ENCODE data around the gene NUDT22. TPM values are rescaled to one million over a fixed set of nuclear protein-coding genes. Genes with fewer than 3 reads are reported as not detected.
A peak's percentile ranks its signal among the peaks of the same experiment; 100 is the strongest.

The NUDT22 gene
- total RNA-seq, 2 experiments from 2014 or later = 86.7 to 91.6 TPM

DNA sequence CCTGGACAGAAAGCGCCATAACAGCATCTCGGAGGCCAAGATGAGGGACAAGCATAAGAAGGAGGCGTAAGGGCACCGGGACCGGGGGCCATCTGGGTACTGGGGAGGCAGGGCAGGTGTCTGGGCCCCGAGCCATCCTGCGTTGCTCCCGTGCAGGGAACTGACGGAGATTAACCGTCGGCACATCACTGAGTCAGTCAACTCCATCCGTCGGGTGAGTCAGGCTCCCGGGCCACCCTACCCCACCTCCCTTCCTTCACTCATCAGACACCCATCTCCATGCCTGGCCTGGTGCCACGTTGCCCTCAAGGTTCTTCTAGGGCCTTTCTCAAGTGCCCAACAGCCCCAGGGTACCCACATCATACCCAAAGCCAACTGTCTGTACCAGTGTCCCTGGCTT, 40.3 kb downstream of the NUDT22 start:
- Mint-ChIP-seq H3K9me3 (ENCODE audit: insufficient read depth) (no peaks in the 10 kb centered on the region), H3K4me1 (ENCODE audit: low read depth) (peaks cover 24% of the 10 kb centered on the region), H3K36me3 (ENCODE audit: low read depth) (peaks cover 27% of the 10 kb centered on the region), H3K4me3 (no peak overlapping the region), H3K27me3 (ENCODE audit: low read depth) (no peaks in the 10 kb centered on the region), H3K27ac (no peak overlapping the region)
- ATAC-seq = no peak
- ChIA-PET CTCF (interaction anchor here (9.5 to 15.6 kb wide), 2 partner anchors 15 to 37 kb away, joined by 63 to 148 read pairs; partner anchors contain the start of genes CATSPERZ, ESRRA and PLCB3), POLR2A (no interaction called here)
- no peak for DNase-seq

- no peak overlapping the region for H3K4me3 Mint-ChIP-seq
- no peaks in the 10 kb centered on the region for H3K9me3 Mint-ChIP-seq (ENCODE audit: insufficient read depth)
- ATAC-seq = no peak
- ChIA-PET CTCF (interaction anchor here (1.0 to 15.6 kb wide), 7 partner anchors 16 to 70 kb away, joined by 3 to 148 read pairs (median 5); partner anchors contain the start of genes CATSPERZ, ESRRA, FERMT3 and PLCB3), POLR2A (interaction anchor here (0.6 to 5.6 kb wide), 4 partner anchors 16 to 61 kb away, joined by 3 to 79 read pairs (median 10); partner anchors contain the start of genes BAD, FERMT3, GPR137 and PLCB3)
- peak overlapping the region; percentile 97 for H3K27ac Mint-ChIP-seq
- H3K36me3 Mint-ChIP-seq (ENCODE audit: low read depth) = peaks cover 25% of the 10 kb centered on the region
- no peaks in the 10 kb centered on the region for H3K27me3 Mint-ChIP-seq (ENCODE audit: low read depth)
- H3K4me1 Mint-ChIP-seq (ENCODE audit: low read depth) = peaks cover 32% of the 10 kb centered on the region
- no peak for DNase-seq
These were observed 41.3 kb downstream of the NUDT22 start for GRCh38 chr11:64267207-64267945.

- POLR2A ChIA-PET = interaction anchor here (0.6 to 5.6 kb wide), 16 partner anchors 9 to 82 kb away, joined by 3 to 79 read pairs (median 6); partner anchors contain the start of genes BAD, CCDC88B, ESRRA and FERMT3
- Mint-ChIP-seq H3K4me3 (peak overlapping the region; percentile 93), H3K9me3 (ENCODE audit: insufficient read depth) (no peaks in the 10 kb centered on the region), H3K27me3 (ENCODE audit: low read depth) (no peaks in the 10 kb centered on the region), H3K27ac (peak overlapping the region; percentile 97), H3K4me1 (ENCODE audit: low read depth) (peaks cover 34% of the 10 kb centered on the region), H3K36me3 (ENCODE audit: low read depth) (peaks cover 23% of the 10 kb centered on the region)
- no peak for ATAC-seq
- DNase-seq = no peak
- CTCF ChIA-PET = interaction anchor here (1.0 to 15.6 kb wide), 12 partner anchors 12 to 71 kb away, joined by 3 to 148 read pairs (median 4); partner anchors contain the start of genes CATSPERZ, ESRRA, FERMT3 and PLCB3
These were observed 42.2 kb downstream of the NUDT22 start for GRCh38 chr11:64268025-64268892.

GRCh38 chr11:64268893-64269539, 42.9 kb downstream of the NUDT22 start:
- DNase-seq (peak; percentile 71), ATAC-seq (peak; percentile 13)
- CTCF ChIA-PET = interaction anchor here (1.0 to 15.6 kb wide), 11 partner anchors 13 to 71 kb away, joined by 3 to 148 read pairs (median 4); partner anchors contain the start of genes CATSPERZ, ESRRA, FERMT3 and PLCB3
- Mint-ChIP-seq H3K36me3 (ENCODE audit: low read depth) (peaks cover 26% of the 10 kb centered on the region), H3K27me3 (ENCODE audit: low read depth) (no peaks in the 10 kb centered on the region), H3K4me3 (peak overlapping the region; percentile 93), H3K27ac (peak overlapping the region; percentile 97), H3K9me3 (ENCODE audit: insufficient read depth) (no peaks in the 10 kb centered on the region), H3K4me1 (ENCODE audit: low read depth) (peaks cover 34% of the 10 kb centered on the region)
- POLR2A ChIA-PET = interaction anchor here (0.8 to 5.6 kb wide), 17 partner anchors 9 to 83 kb away, joined by 3 to 79 read pairs (median 7); partner anchors contain the start of genes BAD, CCDC88B, ESRRA and FERMT3

DNA sequence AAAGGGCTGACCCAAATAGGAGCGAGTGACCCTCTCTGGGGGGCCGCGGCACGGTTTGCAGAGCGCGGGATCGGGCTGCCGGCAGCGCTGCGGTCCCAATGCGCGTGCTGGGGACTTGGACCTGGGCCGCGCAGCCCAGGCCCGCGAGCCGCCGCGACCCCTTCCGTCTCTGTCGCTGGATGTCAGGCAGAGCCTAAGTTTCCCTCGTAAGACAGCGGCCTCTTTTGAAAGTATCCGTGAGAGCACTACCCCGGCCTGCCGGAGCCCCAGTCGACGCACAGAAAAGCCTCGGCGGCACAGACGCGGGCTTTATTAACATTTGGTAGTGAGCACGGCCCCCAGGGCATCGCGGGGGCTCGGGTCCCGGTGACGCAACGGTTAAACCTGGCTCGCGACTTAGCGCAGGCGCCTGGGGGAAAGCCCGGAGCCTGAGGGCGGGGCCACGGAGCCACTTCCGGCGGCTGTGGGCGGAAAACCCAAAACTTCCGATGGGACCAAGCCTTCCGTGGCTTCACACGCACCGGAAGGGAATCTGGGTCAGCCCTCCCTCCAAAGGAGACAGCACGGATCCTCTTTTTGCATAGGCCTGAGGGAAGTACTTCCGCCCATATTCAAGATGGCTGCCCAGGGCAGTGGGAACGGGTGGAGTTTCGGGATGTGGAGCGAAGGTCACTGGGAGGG, 43.6 kb downstream of the NUDT22 start:
- DNase-seq (peak; percentile 97), ATAC-seq (peak; percentile 74)
- Mint-ChIP-seq H3K27ac (peak overlapping the region; percentile 97), H3K4me3 (peak overlapping the region; percentile 93), H3K9me3 (ENCODE audit: insufficient read depth) (no peaks in the 10 kb centered on the region), H3K27me3 (ENCODE audit: low read depth) (no peaks in the 10 kb centered on the region), H3K4me1 (ENCODE audit: low read depth) (peaks cover 34% of the 10 kb centered on the region), H3K36me3 (ENCODE audit: low read depth) (peaks cover 24% of the 10 kb centered on the region)
- ChIA-PET CTCF (interaction anchor here (1.0 to 15.6 kb wide), 12 partner anchors 12 to 71 kb away, joined by 3 to 148 read pairs (median 4); partner anchors contain the start of genes CATSPERZ, CCDC88B, ESRRA and FERMT3), POLR2A (interaction anchor here (0.5 to 5.6 kb wide), 18 partner anchors 8 to 301 kb away, joined by 3 to 79 read pairs (median 6); partner anchors contain the start of genes BAD, CCDC88B, ESRRA and FERMT3)

DNA sequence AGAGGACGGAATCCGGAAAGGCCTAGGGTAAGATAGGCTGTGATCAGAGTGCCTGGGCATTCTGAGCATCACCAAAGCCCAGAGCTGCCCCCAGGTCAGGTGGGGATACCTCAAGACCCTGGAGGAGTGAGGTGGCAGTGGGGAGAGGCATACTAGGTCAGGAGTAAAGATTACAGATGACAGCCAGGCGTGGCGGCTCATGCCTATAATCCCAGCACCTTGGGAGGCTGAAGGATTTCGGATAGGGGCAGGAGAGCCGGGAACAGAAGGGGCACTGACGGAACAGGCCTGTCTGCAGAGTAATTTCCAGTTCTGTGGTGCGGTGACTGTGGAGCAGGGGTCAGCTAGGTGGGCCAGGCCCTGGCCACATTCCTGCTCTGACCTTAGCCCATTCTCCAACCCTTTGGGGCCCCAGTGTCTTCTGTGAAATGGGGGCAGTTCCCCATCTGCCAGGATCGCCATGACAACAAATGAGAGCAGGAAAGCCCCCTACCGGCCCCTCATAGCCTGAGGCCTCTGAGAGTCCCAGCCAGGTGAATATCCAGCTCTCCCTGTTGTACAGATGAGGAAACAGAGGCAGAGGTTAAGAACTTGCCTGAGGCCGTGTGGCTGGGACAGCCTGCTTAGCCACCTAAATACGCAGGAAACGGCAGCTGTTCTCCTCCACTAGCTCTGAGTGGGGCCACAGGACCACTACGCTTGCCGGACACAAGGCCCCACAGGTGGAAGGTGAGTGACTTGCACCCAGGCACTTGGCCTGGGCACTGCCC, 49.1 kb downstream of the NUDT22 start:
- CTCF ChIA-PET = interaction anchor here (15.6 kb wide), 1 partner anchor 28 kb away, joined by 148 read pairs; the partner anchor contains the start of genes CATSPERZ and ESRRA
- Mint-ChIP-seq H3K9me3 (ENCODE audit: insufficient read depth) (no peaks in the 10 kb centered on the region), H3K27ac (no peak overlapping the region), H3K27me3 (ENCODE audit: low read depth) (no peaks in the 10 kb centered on the region), H3K4me3 (no peak overlapping the region), H3K4me1 (ENCODE audit: low read depth) (peaks cover 26% of the 10 kb centered on the region), H3K36me3 (ENCODE audit: low read depth) (peaks cover 23% of the 10 kb centered on the region)
- no peak for ATAC-seq
- no peak for DNase-seq
- POLR2A ChIA-PET = no interaction called here

GRCh38 chr11:64275841-64276240, 49.8 kb downstream of the NUDT22 start:
- H3K4me3 Mint-ChIP-seq = no peak overlapping the region
- ChIA-PET POLR2A (no interaction called here), CTCF (interaction anchor here (15.6 kb wide), 1 partner anchor 27 kb away, joined by 148 read pairs; the partner anchor contains the start of genes CATSPERZ and ESRRA)
- no peaks in the 10 kb centered on the region for H3K9me3 Mint-ChIP-seq (ENCODE audit: insufficient read depth)
- H3K27ac Mint-ChIP-seq = no peak overlapping the region
- no peaks in the 10 kb centered on the region for H3K27me3 Mint-ChIP-seq (ENCODE audit: low read depth)
- DNase-seq (no peak), ATAC-seq (no peak)
- peaks cover 24% of the 10 kb centered on the region for H3K4me1 Mint-ChIP-seq (ENCODE audit: low read depth)
- H3K36me3 Mint-ChIP-seq (ENCODE audit: low read depth) = peaks cover 21% of the 10 kb centered on the region

GRCh38 chr11:64276653-64277431, 50.8 kb downstream of the NUDT22 start:
- no peak for DNase-seq
- H3K36me3 Mint-ChIP-seq (ENCODE audit: low read depth) = peaks cover 27% of the 10 kb centered on the region
- no peaks in the 10 kb centered on the region for H3K27me3 Mint-ChIP-seq (ENCODE audit: low read depth)
- POLR2A ChIA-PET = interaction anchor here (1.7 kb wide), 1 partner anchor 8 kb away, joined by 4 read pairs; no protein-coding TSS in a partner anchor
- CTCF ChIA-PET = interaction anchor here (15.6 kb wide), 1 partner anchor 26 kb away, joined by 148 read pairs; the partner anchor contains the start of genes CATSPERZ and ESRRA
- H3K4me1 Mint-ChIP-seq (ENCODE audit: low read depth) = peaks cover 22% of the 10 kb centered on the region
- no peaks in the 10 kb centered on the region for H3K9me3 Mint-ChIP-seq (ENCODE audit: insufficient read depth)
- no peak for ATAC-seq
- no peak overlapping the region for H3K4me3 Mint-ChIP-seq
- no peak overlapping the region for H3K27ac Mint-ChIP-seq

GRCh38 chr11:64278576-64279190, 52.6 kb downstream of the NUDT22 start:
- peaks cover 32% of the 10 kb centered on the region for H3K36me3 Mint-ChIP-seq (ENCODE audit: low read depth)
- CTCF ChIA-PET = interaction anchor here (15.6 kb wide), 1 partner anchor 24 kb away, joined by 148 read pairs; the partner anchor contains the start of genes CATSPERZ and ESRRA
- no peak overlapping the region for H3K27ac Mint-ChIP-seq
- no peak for DNase-seq
- peak; percentile 13 for ATAC-seq
- no peaks in the 10 kb centered on the region for H3K27me3 Mint-ChIP-seq (ENCODE audit: low read depth)
- no peaks in the 10 kb centered on the region for H3K9me3 Mint-ChIP-seq (ENCODE audit: insufficient read depth)
- POLR2A ChIA-PET = interaction anchor here (1.7 kb wide), 1 partner anchor 10 kb away, joined by 4 read pairs; no protein-coding TSS in a partner anchor
- peaks cover 24% of the 10 kb centered on the region for H3K4me1 Mint-ChIP-seq (ENCODE audit: low read depth)
- H3K4me3 Mint-ChIP-seq = no peak overlapping the region
